ENCODE measurements around the gene SHISAL1.

GRCh38 chr22:44263547-44263946, 49.2 kb downstream of the SHISAL1 start:
- TF ChIP-seq GATA3 (IDR thresholded peaks at IDR 0.05; ENCODE audit: low read depth, low read length) (no peak), GATA2 (IDR thresholded peaks at IDR 0.05; ENCODE audit: low read depth, low read length) (no peak)

All from SH-SY5Y (cell line).